Activated T-helper 1 cell treated with Interleukin-2 at 50 U/mL for 16 hours (primary cell): ENCODE measurements around the gene RBMY1D.
"Not testable (repeated sequence)": the region's sequence is repeated elsewhere in the genome, so short reads cannot be mapped to it uniquely, and the experiment has no call there.

Experiments used
- DNase-seq: peaks from one replicate; pipeline ENCODE4 v3.0.0-alpha.2; 2020; ENCODE audit warnings: low read depth

The RBMY1D gene

GRCh38 chrY:21894426-21894825 lies at the start of gene RBMY1D:
RBMY1D (minus strand) TSS chrY:21894526; CDS start chrY:21892513, 2,013 bp downstream.
- DNase-seq: not testable (repeated sequence)

GRCh38 chrY:21917932-21918331 lies 23.6 kb upstream of the RBMY1D start, which contains the start of gene RBMY1E:
RBMY1E (minus strand) TSS chrY:21918032; CDS start chrY:21916054, 1,978 bp downstream.
- DNase-seq: not testable (repeated sequence)

GRCh38 chrY:21869407-21870076 lies 24.8 kb downstream of the RBMY1D start:
- DNase-seq: not testable (repeated sequence)

- no peak for DNase-seq
These were observed 48.8 kb downstream of the RBMY1D start for GRCh38 chrY:21845481-21845880.

GRCh38 chrY:21842090-21842489 lies 52.2 kb downstream of the RBMY1D start:
- DNase-seq: no peak

- DNase-seq: no peak
These were observed 54.8 kb downstream of the RBMY1D start for GRCh38 chrY:21839489-21839888.

GRCh38 chrY:21836343-21836742 lies 58.0 kb downstream of the RBMY1D start:
- DNase-seq: no peak

- DNase-seq: no peak
These were observed 59.3 kb downstream of the RBMY1D start for GRCh38 chrY:21835052-21835451.
